ENCODE measurements around the gene ARHGAP10.

- no peak for TF ChIP-seq CTCF (IDR thresholded peaks at IDR 0.05)
- TF ChIP-seq EP300 (IDR thresholded peaks at IDR 0.05): no peak
Observed at GRCh38 chr4:147794314-147794680, 62.4 kb downstream of the ARHGAP10 start.
